Tibial nerve (tissue), 4 donors: Measurements from ENCODE around the gene SMIM12.
"Not testable (repeated sequence)": the region's sequence is repeated elsewhere in the genome, so short reads cannot be mapped to it uniquely, and the experiment has no call there.

ENCODE experiments used
- EP300 ChIP-seq, 2 donors: sonication (generic); formaldehyde crosslinking; IDR thresholded peaks; one replicate each; pipeline ENCODE4 v1.6.1; 2017; ENCODE audit warnings: antibody characterized with exemption in 2 of 2, mild to moderate bottlenecking in 1 of 2
- POLR2A ChIP-seq, 2 donors: fragments of 450-650 bp; IDR thresholded peaks; one replicate each; pipeline ENCODE4 v1.6.1; 2017; ENCODE audit warnings: antibody characterized with exemption in 2 of 2, mild to moderate bottlenecking in 2 of 2, moderate library complexity in 2 of 2
- TF ChIP-seq, protein P1 (sequence below), 5 experiments: fragments of 200-600 bp in 3 of 5; fragments of 450-650 bp in 2 of 5; sonication (generic) in 3 of 5; IDR thresholded peaks; one replicate each; pipeline ENCODE4 v1.5.1; 2016 to 2019; ENCODE audit warnings: antibody characterized with exemption in 5 of 5, mild to moderate bottlenecking in 3 of 5, moderate library complexity in 2 of 5

DNA sequence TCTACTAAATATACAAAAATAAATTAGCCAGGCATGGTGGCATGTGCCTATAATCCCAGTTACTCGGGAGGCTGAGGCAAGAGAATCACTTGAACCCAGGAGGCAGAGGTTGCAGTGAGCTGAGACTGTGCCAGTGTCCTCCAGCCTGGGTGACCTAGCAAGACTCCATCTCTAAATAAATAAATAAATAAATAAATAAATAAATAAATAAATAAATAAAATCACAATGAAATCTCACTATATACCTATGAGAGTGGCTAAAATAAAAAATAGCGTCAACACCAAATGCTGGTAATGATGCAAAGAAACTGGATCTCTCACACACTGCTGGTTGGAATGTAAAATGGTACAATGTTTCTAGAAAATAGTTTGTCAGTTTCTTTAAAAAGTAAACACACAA, 40.7 kb downstream of the SMIM12 start:
- TF ChIP-seq, protein P1, sequence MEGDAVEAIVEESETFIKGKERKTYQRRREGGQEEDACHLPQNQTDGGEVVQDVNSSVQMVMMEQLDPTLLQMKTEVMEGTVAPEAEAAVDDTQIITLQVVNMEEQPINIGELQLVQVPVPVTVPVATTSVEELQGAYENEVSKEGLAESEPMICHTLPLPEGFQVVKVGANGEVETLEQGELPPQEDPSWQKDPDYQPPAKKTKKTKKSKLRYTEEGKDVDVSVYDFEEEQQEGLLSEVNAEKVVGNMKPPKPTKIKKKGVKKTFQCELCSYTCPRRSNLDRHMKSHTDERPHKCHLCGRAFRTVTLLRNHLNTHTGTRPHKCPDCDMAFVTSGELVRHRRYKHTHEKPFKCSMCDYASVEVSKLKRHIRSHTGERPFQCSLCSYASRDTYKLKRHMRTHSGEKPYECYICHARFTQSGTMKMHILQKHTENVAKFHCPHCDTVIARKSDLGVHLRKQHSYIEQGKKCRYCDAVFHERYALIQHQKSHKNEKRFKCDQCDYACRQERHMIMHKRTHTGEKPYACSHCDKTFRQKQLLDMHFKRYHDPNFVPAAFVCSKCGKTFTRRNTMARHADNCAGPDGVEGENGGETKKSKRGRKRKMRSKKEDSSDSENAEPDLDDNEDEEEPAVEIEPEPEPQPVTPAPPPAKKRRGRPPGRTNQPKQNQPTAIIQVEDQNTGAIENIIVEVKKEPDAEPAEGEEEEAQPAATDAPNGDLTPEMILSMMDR (IDR thresholded peaks at IDR 0.05): not testable (repeated sequence)
- not testable (repeated sequence) for TF ChIP-seq POLR2A, EP300 (IDR thresholded peaks at IDR 0.05)
